Measurements from ENCODE around the gene ZNF805. TPM values are rescaled to one million over a fixed set of nuclear protein-coding genes. Genes with fewer than 3 reads are reported as not detected.
"Not testable (repeated sequence)": the region's sequence is repeated elsewhere in the genome, so short reads cannot be mapped to it uniquely, and the experiment has no call there.

The ZNF805 gene
- total RNA-seq, 1 donor from 2014 or later: 16.1 TPM

DNA sequence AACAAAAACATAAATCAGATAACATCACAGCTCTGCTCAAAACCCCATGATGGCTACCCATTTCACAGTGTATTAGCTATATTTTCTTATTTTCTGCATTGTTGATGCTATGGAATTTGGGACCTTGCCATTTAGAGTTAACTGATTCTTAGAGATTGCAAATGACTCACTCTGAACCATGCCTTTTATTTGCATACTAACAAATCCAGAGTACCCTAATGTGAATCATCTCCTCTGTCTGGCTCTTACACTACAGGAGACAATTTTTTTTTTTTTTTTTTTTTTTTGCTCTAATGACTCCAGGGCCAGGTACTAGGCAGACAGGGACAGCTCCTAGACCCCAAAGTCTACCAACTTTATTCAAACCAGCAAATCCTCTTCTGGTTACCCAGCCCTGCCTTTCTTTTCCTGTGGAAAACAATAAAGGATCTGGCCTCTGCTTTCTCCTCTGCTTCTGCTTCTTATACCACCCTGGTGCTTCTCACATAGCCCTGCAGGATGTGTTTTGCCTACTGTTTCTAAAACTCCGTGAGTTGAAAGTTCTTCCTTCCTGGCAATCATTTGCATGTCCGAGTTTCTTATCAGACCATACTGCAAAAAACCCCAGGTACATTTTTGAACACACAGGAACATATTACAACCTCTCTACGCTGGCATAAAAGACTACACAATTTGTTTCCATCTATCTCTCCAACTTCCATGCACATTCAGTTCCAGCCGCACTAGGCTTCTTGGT is 29.3 kb downstream of the ZNF805 start:
- H3K36me3 Mint-ChIP-seq (ENCODE audit: low read depth): peaks cover 2% of the 10 kb centered on the region
- no peak overlapping the region for H3K27ac Mint-ChIP-seq (ENCODE audit: unreplicated experiment)
- no peak overlapping the region for H3K4me3 Mint-ChIP-seq
- no peaks in the 10 kb centered on the region for H3K9me3 Mint-ChIP-seq
- no peaks in the 10 kb centered on the region for H3K4me1 Mint-ChIP-seq
- DNase-seq (ENCODE audit: low read depth, low spot score): no peak
- no peaks in the 10 kb centered on the region for H3K27me3 Mint-ChIP-seq (ENCODE audit: low read depth)
- TF ChIP-seq, protein P1, sequence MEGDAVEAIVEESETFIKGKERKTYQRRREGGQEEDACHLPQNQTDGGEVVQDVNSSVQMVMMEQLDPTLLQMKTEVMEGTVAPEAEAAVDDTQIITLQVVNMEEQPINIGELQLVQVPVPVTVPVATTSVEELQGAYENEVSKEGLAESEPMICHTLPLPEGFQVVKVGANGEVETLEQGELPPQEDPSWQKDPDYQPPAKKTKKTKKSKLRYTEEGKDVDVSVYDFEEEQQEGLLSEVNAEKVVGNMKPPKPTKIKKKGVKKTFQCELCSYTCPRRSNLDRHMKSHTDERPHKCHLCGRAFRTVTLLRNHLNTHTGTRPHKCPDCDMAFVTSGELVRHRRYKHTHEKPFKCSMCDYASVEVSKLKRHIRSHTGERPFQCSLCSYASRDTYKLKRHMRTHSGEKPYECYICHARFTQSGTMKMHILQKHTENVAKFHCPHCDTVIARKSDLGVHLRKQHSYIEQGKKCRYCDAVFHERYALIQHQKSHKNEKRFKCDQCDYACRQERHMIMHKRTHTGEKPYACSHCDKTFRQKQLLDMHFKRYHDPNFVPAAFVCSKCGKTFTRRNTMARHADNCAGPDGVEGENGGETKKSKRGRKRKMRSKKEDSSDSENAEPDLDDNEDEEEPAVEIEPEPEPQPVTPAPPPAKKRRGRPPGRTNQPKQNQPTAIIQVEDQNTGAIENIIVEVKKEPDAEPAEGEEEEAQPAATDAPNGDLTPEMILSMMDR (conservative IDR thresholded peaks at IDR 0.05): no peak

DNA sequence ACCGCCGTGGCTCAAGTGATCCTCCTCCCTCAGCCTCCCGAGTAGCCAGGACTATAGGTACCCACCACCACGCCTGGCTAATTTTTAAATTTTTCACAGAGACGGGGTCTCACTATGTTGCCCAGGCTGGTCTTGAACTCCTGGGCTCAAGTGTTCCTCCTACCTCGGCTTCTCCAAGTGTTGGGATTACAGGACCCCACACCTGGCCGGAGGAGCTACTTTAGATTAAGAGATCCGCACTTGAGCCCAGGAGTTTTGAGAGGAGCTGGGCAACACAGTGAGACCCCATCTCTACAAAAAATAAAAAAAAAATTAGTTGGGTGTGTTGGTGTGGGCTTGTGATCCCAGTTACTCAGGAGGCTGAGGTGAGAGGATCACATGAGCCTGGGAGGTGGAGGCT is 30.8 kb downstream of the ZNF805 start:
- no peaks in the 10 kb centered on the region for H3K36me3 Mint-ChIP-seq (ENCODE audit: low read depth)
- no peak for DNase-seq (ENCODE audit: low read depth, low spot score)
- H3K27me3 Mint-ChIP-seq (ENCODE audit: low read depth): no peaks in the 10 kb centered on the region
- TF ChIP-seq, protein P1 (conservative IDR thresholded peaks at IDR 0.05): no peak
- H3K4me3 Mint-ChIP-seq: no peak overlapping the region
- no peaks in the 10 kb centered on the region for H3K4me1 Mint-ChIP-seq
- no peak overlapping the region for H3K27ac Mint-ChIP-seq (ENCODE audit: unreplicated experiment)
- H3K9me3 Mint-ChIP-seq: no peaks in the 10 kb centered on the region

DNA sequence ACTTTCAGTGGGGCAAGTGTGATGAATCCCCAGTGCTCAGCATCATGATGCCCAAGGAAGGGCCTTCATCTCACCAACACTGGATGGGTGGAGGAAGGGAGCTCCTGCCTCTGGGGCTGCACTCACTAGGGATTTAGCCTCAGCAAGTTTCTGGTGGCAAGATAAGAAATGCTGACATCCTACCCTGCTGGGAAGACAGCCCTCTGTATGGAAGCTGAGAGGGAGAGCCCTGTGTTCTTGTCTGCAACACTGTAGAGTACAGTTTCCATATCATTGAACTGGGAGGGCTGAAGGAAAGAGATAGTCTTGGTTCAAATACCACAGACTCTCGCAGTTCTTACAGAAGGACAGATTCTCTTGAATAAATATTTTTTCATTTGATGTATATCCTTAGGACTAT is 32.6 kb downstream of the ZNF805 start:
- TF ChIP-seq, protein P1 (conservative IDR thresholded peaks at IDR 0.05): no peak
- H3K9me3 Mint-ChIP-seq: no peaks in the 10 kb centered on the region
- no peak overlapping the region for H3K4me3 Mint-ChIP-seq
- no peaks in the 10 kb centered on the region for H3K36me3 Mint-ChIP-seq (ENCODE audit: low read depth)
- H3K4me1 Mint-ChIP-seq: no peaks in the 10 kb centered on the region
- no peaks in the 10 kb centered on the region for H3K27me3 Mint-ChIP-seq (ENCODE audit: low read depth)
- no peak overlapping the region for H3K27ac Mint-ChIP-seq (ENCODE audit: unreplicated experiment)
- no peak for DNase-seq (ENCODE audit: low read depth, low spot score)

DNA sequence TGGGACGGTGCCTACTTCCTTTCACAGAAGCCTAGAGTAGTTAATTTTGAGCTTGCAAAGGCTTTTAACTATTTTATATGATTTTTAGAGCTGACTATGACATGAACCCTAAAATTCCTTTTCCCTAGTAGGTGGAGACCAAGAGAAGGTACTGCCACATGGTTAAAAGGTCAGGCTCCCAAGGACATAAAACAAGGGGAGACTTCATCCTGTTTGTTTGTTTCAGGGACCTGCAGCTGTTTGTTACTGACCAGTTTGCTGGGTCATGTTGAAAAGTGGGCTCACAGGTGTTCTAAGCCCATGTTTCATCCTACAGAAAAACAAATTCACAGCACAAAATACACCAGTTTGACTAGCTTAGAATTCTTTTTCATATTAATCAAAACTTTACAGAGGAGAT is 36.0 kb downstream of the ZNF805 start:
- H3K36me3 Mint-ChIP-seq (ENCODE audit: low read depth): no peaks in the 10 kb centered on the region
- H3K9me3 Mint-ChIP-seq: no peaks in the 10 kb centered on the region
- H3K4me1 Mint-ChIP-seq: peaks cover 7% of the 10 kb centered on the region
- H3K27ac Mint-ChIP-seq (ENCODE audit: unreplicated experiment): no peak overlapping the region
- no peaks in the 10 kb centered on the region for H3K27me3 Mint-ChIP-seq (ENCODE audit: low read depth)
- DNase-seq (ENCODE audit: low read depth, low spot score): no peak
- H3K4me3 Mint-ChIP-seq: no peak overlapping the region
- TF ChIP-seq, protein P1 (conservative IDR thresholded peaks at IDR 0.05): no peak

DNA sequence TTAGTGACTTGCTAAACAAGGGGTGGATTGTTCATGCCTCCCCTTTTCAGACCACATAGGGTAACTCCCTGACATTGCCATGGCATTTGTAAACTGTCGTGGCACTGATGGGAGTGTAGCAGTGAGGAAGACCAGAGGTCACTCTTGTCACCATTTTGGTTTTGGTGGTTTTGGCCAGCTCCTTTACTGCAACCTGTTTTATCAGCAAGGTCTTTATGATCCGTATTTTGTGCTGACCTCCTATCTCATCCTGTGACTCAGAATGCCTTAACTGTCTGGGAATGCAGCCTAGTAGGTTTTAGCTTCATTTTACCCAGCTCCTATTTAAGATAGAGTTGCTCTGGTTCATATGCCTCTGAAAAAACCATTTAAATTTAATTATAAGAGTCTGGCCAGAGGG is 38.0 kb downstream of the ZNF805 start:
- not testable (repeated sequence) for H3K9me3 Mint-ChIP-seq; H3K27me3 Mint-ChIP-seq (ENCODE audit: low read depth); H3K36me3 Mint-ChIP-seq (ENCODE audit: low read depth); DNase-seq (ENCODE audit: low read depth, low spot score); H3K27ac Mint-ChIP-seq (ENCODE audit: unreplicated experiment)
- H3K4me3 Mint-ChIP-seq: peak overlapping the region; percentile 27
- peaks cover 19% of the 10 kb centered on the region for H3K4me1 Mint-ChIP-seq

DNA sequence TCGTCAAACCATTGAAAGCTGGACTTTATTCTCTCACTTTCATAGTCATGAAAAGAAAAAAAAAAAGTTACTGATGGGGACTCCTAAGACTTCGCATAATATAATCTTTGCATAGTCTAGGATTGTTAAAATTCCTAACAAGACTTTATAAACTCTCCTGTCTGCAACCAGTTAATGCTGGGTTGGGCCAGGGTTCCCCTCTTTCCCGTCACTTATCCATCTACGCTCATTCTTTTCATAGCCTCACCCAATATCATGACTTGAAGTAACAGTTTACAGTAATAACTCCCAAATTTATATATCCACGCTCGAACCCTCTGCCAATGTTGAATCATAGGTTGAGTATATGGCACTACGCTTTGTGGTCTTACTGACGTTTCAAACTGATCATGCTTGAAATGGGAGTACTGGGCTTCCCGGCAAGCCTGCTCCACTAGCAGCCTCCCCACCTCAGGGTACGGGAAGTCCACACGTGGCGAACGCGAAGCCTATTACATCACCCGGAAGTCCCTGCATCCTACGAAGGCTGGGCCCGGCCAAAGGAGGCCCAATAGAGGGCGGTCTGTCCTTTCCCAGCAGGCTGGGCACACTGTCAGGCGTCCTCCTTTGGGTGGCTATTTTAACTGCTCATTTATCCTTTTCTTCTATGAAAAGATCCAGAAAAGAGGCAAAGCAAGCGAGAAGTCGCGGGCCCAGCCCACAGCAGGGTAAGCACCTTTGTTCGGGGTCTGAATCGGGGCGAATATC is 39.2 kb downstream of the ZNF805 start:
- TF ChIP-seq, protein P1 (conservative IDR thresholded peaks at IDR 0.05): no peak
- no peaks in the 10 kb centered on the region for H3K36me3 Mint-ChIP-seq (ENCODE audit: low read depth)
- peak; percentile 74 for DNase-seq (ENCODE audit: low read depth, low spot score)
- no peaks in the 10 kb centered on the region for H3K9me3 Mint-ChIP-seq
- peaks cover 19% of the 10 kb centered on the region for H3K4me1 Mint-ChIP-seq
- H3K4me3 Mint-ChIP-seq: no peak overlapping the region
- H3K27me3 Mint-ChIP-seq (ENCODE audit: low read depth): no peaks in the 10 kb centered on the region
- H3K27ac Mint-ChIP-seq (ENCODE audit: unreplicated experiment): no peak overlapping the region
